Measurements from ENCODE around the gene IGSF9.

DNA sequence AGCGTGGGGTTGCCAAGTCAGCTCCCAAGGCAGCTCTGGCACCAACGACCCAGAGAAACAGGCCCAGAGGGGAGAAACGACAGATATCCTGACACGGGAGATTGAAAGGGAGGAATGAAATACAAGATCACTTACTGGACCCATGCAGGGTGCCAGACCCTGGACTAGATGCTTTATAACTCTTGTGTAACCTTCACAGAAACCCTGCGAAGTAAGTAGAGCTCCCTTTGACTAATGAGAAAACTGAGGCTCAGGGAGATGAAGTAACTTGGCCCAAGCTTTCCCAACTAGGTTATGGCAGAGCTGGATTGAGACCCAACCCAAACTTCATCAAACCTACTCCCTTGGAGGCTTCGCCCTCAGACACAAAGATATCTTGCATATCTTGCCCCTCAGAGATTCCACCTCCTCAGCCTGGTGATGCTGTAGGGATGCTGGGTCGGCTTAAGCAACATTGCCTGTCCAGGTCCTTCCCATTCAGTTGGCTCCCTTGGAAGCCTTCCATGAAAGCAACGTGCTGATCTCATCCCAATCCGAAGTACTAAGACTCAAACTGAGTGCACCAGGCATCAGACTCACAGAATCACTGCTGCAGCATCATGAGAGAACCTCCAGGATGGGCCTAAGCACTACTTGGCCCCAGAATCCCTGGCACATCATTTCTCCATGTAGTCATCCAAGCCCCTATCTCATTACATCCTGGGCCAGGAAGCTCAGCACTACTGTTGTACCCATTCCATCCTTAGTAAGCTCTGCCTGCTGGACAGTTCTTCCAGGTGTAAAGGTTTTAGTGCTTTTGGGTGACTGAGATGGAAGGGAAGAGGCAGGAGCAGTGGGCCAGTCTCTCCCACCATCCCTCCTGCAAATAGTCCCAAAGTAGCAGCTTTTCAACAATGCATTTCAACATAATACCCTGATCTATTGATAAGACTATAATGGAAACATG is 1.1 kb upstream of the IGSF9 start:
- TF ChIP-seq, protein P1, sequence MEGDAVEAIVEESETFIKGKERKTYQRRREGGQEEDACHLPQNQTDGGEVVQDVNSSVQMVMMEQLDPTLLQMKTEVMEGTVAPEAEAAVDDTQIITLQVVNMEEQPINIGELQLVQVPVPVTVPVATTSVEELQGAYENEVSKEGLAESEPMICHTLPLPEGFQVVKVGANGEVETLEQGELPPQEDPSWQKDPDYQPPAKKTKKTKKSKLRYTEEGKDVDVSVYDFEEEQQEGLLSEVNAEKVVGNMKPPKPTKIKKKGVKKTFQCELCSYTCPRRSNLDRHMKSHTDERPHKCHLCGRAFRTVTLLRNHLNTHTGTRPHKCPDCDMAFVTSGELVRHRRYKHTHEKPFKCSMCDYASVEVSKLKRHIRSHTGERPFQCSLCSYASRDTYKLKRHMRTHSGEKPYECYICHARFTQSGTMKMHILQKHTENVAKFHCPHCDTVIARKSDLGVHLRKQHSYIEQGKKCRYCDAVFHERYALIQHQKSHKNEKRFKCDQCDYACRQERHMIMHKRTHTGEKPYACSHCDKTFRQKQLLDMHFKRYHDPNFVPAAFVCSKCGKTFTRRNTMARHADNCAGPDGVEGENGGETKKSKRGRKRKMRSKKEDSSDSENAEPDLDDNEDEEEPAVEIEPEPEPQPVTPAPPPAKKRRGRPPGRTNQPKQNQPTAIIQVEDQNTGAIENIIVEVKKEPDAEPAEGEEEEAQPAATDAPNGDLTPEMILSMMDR (IDR thresholded peaks at IDR 0.05; ENCODE audit: low read length) = no peak
- no peak for TF ChIP-seq EZH2 (optimal IDR thresholded peaks at IDR 0.05; ENCODE audit: low read depth, low read length)
- TF ChIP-seq EZH2phosphoT487 (IDR thresholded peaks at IDR 0.05; ENCODE audit: low read length) = no peak

Data from MM.1S (cell line).